CD4-positive, alpha-beta T cell (primary cell): ENCODE measurements around the gene UGGT2. TPM values are rescaled to one million over a fixed set of nuclear protein-coding genes. Genes with fewer than 3 reads are reported as not detected.

Experiments used
- ATAC-seq: fragments of 200-7000 bp; cut with Tn5 transposase; one replicate; pipeline ENCODE4 v1.10.0; 2022; ENCODE audit warnings: mild to moderate bottlenecking; ENCODE audit not compliant: poor library complexity
- CTCF ChIA-PET: fragments of 350-600 bp; sonication (Branson Sonifier 250); formaldehyde crosslinking; loops from one replicate; lab custom pipeline; 2021; ENCODE audit warnings: antibody characterized with exemption, inconsistent platforms; lab: Charles Lee
- POLR2A ChIA-PET: fragments of 350-600 bp; sonication (Branson Sonifier 250); formaldehyde crosslinking; loops from one replicate; lab custom pipeline; 2021; ENCODE audit warnings: antibody characterized with exemption, inconsistent platforms; lab: Charles Lee
- DNase-seq, 14 experiments: peaks; one replicate each; pipeline ENCODE4 v3.0.0-alpha.2; 2013 to 2020; ENCODE audit warnings: mixed read lengths in 2 of 14
- H3K27ac ChIP-seq, 2 donors: one replicate each; pipeline versions ENCODE4 v1.5.1 to v1.7.0; 2013; ENCODE audit warnings: low read length in 2 of 2, low read depth in 1 of 2, mild to moderate bottlenecking in 1 of 2
- H3K27me3 ChIP-seq, 2 experiments: 1 replicate in 1 of 2; 2 replicates in 1 of 2; pipeline versions ENCODE4 v1.6.1 to v1.7.0; 2013; ENCODE audit warnings: low read length in 2 of 2, control low read depth in 1 of 2, mild to moderate bottlenecking in 1 of 2, moderate library complexity in 1 of 2; ENCODE audit not compliant: insufficient read depth in 2 of 2, control insufficient read depth in 1 of 2
- H3K36me3 ChIP-seq: one replicate; pipeline ENCODE4 v1.6.1; 2013; ENCODE audit warnings: low read length, control low read depth; ENCODE audit not compliant: insufficient read depth
- H3K4me1 ChIP-seq: one replicate; pipeline ENCODE4 v1.6.1; 2013; ENCODE audit warnings: low read length, control low read depth; ENCODE audit not compliant: insufficient read depth
- H3K4me3 ChIP-seq: one replicate; pipeline ENCODE4 v1.5.1; 2013; ENCODE audit warnings: mild to moderate bottlenecking, low read length, moderate library complexity
- H3K9me3 ChIP-seq, 2 experiments: 1 replicate in 1 of 2; 2 replicates in 1 of 2; pipeline versions ENCODE4 v1.6.1 to v1.7.0; 2013; ENCODE audit warnings: low read length in 2 of 2, mild to moderate bottlenecking in 2 of 2, control low read depth in 1 of 2, moderate library complexity in 1 of 2; ENCODE audit not compliant: control insufficient read depth in 1 of 2, insufficient read depth in 1 of 2
- H3K27ac Mint-ChIP-seq: one replicate; pipeline ENCODE4 v1.8.0; 2020; ENCODE audit warnings: mixed read lengths
- H3K27me3 Mint-ChIP-seq: one replicate; pipeline ENCODE4 v1.8.0; 2021; ENCODE audit warnings: mixed read lengths
- H3K36me3 Mint-ChIP-seq: one replicate; pipeline ENCODE4 v1.8.0; 2021; ENCODE audit warnings: low read depth, mixed read lengths
- H3K4me1 Mint-ChIP-seq: one replicate; pipeline ENCODE4 v1.8.0; 2021; ENCODE audit warnings: low read depth, mixed read lengths
- H3K4me3 Mint-ChIP-seq: one replicate; pipeline ENCODE4 v1.8.0; 2020; ENCODE audit warnings: mild to moderate bottlenecking, mixed read lengths
- H3K9me3 Mint-ChIP-seq: one replicate; pipeline ENCODE4 v1.8.0; 2020; ENCODE audit warnings: mixed read lengths
- CTCF ChIP-seq: fragments of 200-600 bp; IDR thresholded peaks from one replicate; pipeline ENCODE4 v1.8.0; 2022; ENCODE audit warnings: antibody characterized with exemption, mild to moderate bottlenecking
- intact Hi-C, 2 experiments: fragments of 100-400 bp; cut with DNase I in 1 of 2; cut with micrococcal nuclease in 1 of 2; formaldehyde crosslinking; loops; one replicate each; pipeline versions ENCODE4 v1.15.1 to v1.9.0; 2023 to 2025; cut with DNase I, micrococcal nuclease
- total RNA-seq, 174 experiments: library from RNA in 2 of 174; stranded (reverse) in 2 of 174; gene quantifications; one replicate each; pipeline ENCODE4 v1.2.3 and lab custom pipeline; 2021 to 2026

Gene UGGT2
- total RNA-seq, 2 experiments from 2014 or later = 0.38 TPM; not detected in 1

- POLR2A ChIA-PET = no interaction called here
- CTCF ChIA-PET = no interaction called here
- H3K4me1 ChIP-seq = peaks cover 4% of the 10 kb centered on the region
- Mint-ChIP-seq H3K36me3 (peaks cover 24% of the 10 kb centered on the region), H3K27me3 (no peaks in the 10 kb centered on the region), H3K9me3 (no peaks in the 10 kb centered on the region), H3K27ac (no peak overlapping the region), H3K4me1 (peaks cover 14% of the 10 kb centered on the region), H3K4me3 (no peak overlapping the region)
- no peak for TF ChIP-seq CTCF
- H3K36me3 ChIP-seq = peaks cover 6% of the 10 kb centered on the region
- DNase-seq (no peak), ATAC-seq (no peak)
- intact Hi-C loops = loop anchor here in 1 of 2 experiments (5.0 kb wide), 1 partner anchor 47 kb away; no protein-coding TSS in a partner anchor
- H3K27me3 ChIP-seq = no peaks in the 10 kb centered on the region
- H3K4me3 ChIP-seq = no peak overlapping the region
- H3K9me3 ChIP-seq = no peaks in the 10 kb centered on the region
- H3K27ac ChIP-seq = no peak overlapping the region
Observed at GRCh38 chr13:95754069-95754468, 299.1 kb downstream of the UGGT2 start.

- peaks cover 17% of the 10 kb centered on the region for H3K4me1 Mint-ChIP-seq
- H3K36me3 ChIP-seq = peaks cover 3% of the 10 kb centered on the region
- no peak overlapping the region for H3K27ac ChIP-seq
- H3K9me3 ChIP-seq = no peaks in the 10 kb centered on the region
- DNase-seq (no peak), ATAC-seq (no peak)
- intact Hi-C loops = loop anchor here in 1 of 2 experiments (5.0 kb wide), 1 partner anchor 45 kb away; no protein-coding TSS in a partner anchor
- H3K9me3 Mint-ChIP-seq = no peaks in the 10 kb centered on the region
- no peak overlapping the region for H3K4me3 ChIP-seq
- H3K27me3 Mint-ChIP-seq = no peaks in the 10 kb centered on the region
- H3K4me3 Mint-ChIP-seq = no peak overlapping the region
- POLR2A ChIA-PET = no interaction called here
- peaks cover 17% of the 10 kb centered on the region for H3K36me3 Mint-ChIP-seq
- CTCF ChIA-PET = no interaction called here
- H3K27me3 ChIP-seq = no peaks in the 10 kb centered on the region
- H3K4me1 ChIP-seq = peaks cover 4% of the 10 kb centered on the region
- TF ChIP-seq CTCF = no peak
- H3K27ac Mint-ChIP-seq = no peak overlapping the region
Observed at GRCh38 chr13:95752677-95753076, 300.5 kb downstream of the UGGT2 start.

Other genes with a start within 250 kb of the UGGT2 start
- not detected for gene HS6ST3, start 36.7 kb upstream of the UGGT2 start, total RNA-seq